ENCODE data around the gene PRPSAP2.

GRCh38 chr17:18950346-18950745 is 92.4 kb downstream of the PRPSAP2 start:
- TF ChIP-seq CTCF (IDR thresholded peaks at IDR 0.05) (no peak), EZH2 (IDR thresholded peaks at IDR 0.05) (no peak), EZH2phosphoT487 (IDR thresholded peaks at IDR 0.05) (no peak)

All from neural progenitor cell (in vitro differentiated cells).